Stimulated activated CD8-positive, alpha-beta memory T cell treated with anti-CD3 and anti-CD28 coated beads, Interleukin-7, amount 100 ng/mL, for 24 hours (primary cell): ENCODE measurements around the gene CACFD1.
"Not testable (repeated sequence)": the region's sequence is repeated elsewhere in the genome, so short reads cannot be mapped to it uniquely, and the experiment has no call there.

Source experiments
- DNase-seq: peaks from one replicate; pipeline ENCODE4 v3.0.0-alpha.2; 2020; ENCODE audit warnings: low read depth

Gene CACFD1

GRCh38 chr9:133440874-133441273 is 18.9 kb upstream of the CACFD1 start:
- no peak for DNase-seq

GRCh38 chr9:133441571-133441970 is 18.2 kb upstream of the CACFD1 start:
- no peak for DNase-seq

- DNase-seq = no peak
Measured at GRCh38 chr9:133443248-133443647, 16.5 kb upstream of the CACFD1 start.

GRCh38 chr9:133443982-133444381 is 15.8 kb upstream of the CACFD1 start:
- DNase-seq = no peak

GRCh38 chr9:133445293-133445969 is 14.3 kb upstream of the CACFD1 start:
- DNase-seq = no peak

- no peak for DNase-seq
Measured at GRCh38 chr9:133448487-133448972, 11.2 kb upstream of the CACFD1 start.

- DNase-seq = no peak
Measured at GRCh38 chr9:133449760-133450159, 10.0 kb upstream of the CACFD1 start.

- DNase-seq = not testable (repeated sequence)
Measured at GRCh38 chr9:133451865-133452264, 7.9 kb upstream of the CACFD1 start.

GRCh38 chr9:133452562-133452961 is 7.2 kb upstream of the CACFD1 start:
- DNase-seq = no peak

- no peak for DNase-seq
Measured at GRCh38 chr9:133453651-133454050, 6.1 kb upstream of the CACFD1 start.

- no peak for DNase-seq
Measured at GRCh38 chr9:133454325-133454724, 5.5 kb upstream of the CACFD1 start.

- DNase-seq = no peak
Measured at GRCh38 chr9:133454943-133455673, 4.7 kb upstream of the CACFD1 start.

- no peak for DNase-seq
Measured at GRCh38 chr9:133455936-133456335, 3.8 kb upstream of the CACFD1 start.

GRCh38 chr9:133456409-133456808 is 3.4 kb upstream of the CACFD1 start:
- DNase-seq = no peak

- no peak for DNase-seq
Measured at GRCh38 chr9:133457233-133457632, 2.5 kb upstream of the CACFD1 start.

- DNase-seq = no peak
Measured at GRCh38 chr9:133457748-133458147, 2.0 kb upstream of the CACFD1 start.

- no peak for DNase-seq
Measured at GRCh38 chr9:133458643-133459312, 1.0 kb upstream of the CACFD1 start.

- DNase-seq = no peak
Measured at GRCh38 chr9:133460405-133461175, 812 bp downstream of the CACFD1 start.

- no peak for DNase-seq
Measured at GRCh38 chr9:133461975-133462374, 2.2 kb downstream of the CACFD1 start.

- DNase-seq = no peak
Measured at GRCh38 chr9:133463234-133463863, 3.6 kb downstream of the CACFD1 start.

- DNase-seq = no peak
Measured at GRCh38 chr9:133463864-133464615, 4.3 kb downstream of the CACFD1 start.
